K562 (cell line): Measurements from ENCODE around the gene TIMM23. TPM values are rescaled to one million over a fixed set of nuclear protein-coding genes. Genes with fewer than 3 reads are reported as not detected.

Source experiments
- ATAC-seq: fragments of 200-7000 bp; cut with Tn5 transposase; 3 replicates; pipeline ENCODE4 v1.9.1; 2020; ENCODE audit warnings: moderate library complexity
- BruUV-seq: library from RNA; stranded (reverse); fragments of 400-500 nt; replicated peaks from 2 replicates; lab custom pipeline; 2021; lab: Mats Ljungman, UMichigan
- CTCF ChIA-PET: fragments of 300-600 bp; formaldehyde crosslinking; extraction: SDS; loops from one replicate; lab custom pipeline; 2021; ENCODE audit warnings: low intra/inter-chr PET ratio; lab: Yijun Ruan, JAX
- POLR2A ChIA-PET: fragments of 300-600, 350-650 bp; sonication (Branson Sonifier 250); formaldehyde crosslinking; extraction: SDS; loops from one replicate; lab custom pipeline; 2021; ENCODE audit warnings: antibody characterized with exemption, inconsistent platforms; lab: Yijun Ruan, JAX
- DNase-seq, 4 experiments: peaks; one replicate each; pipeline versions ENCODE4 v3.0.0 to v3.0.0-alpha.2; 2011 to 2018; ENCODE audit warnings: low spot score in 3 of 4, mixed read lengths in 3 of 4; ENCODE audit errors: extremely low read depth in 1 of 4
- FAIRE-seq: peaks from 2 replicates; lab custom pipeline; 2011; peaks lifted over from hg19 to GRCh38; lab: Jason Lieb, UNC
- H2AFZ ChIP-seq: 2 replicates; pipeline ENCODE4 v1.6.0; 2011; ENCODE audit warnings: low read depth, low read length, control low read depth, inconsistent platforms
- H3K27ac ChIP-seq: fragments of 200-600 bp; 3 replicates; pipeline ENCODE4 v1.8.0; 2011; ENCODE audit warnings: low read depth, mild to moderate bottlenecking, control low read depth, inconsistent platforms, low read length, moderate library complexity, mixed read lengths; ENCODE audit errors: extremely low read depth
- H3K27me3 ChIP-seq, 2 experiments: fragments of 300-600 bp in 1 of 2; 2 replicates in 1 of 2; 3 replicates in 1 of 2; pipeline versions ENCODE4 v1.6.0 to v1.8.0; 2011; ENCODE audit warnings: inconsistent platforms in 2 of 2, low read length in 2 of 2, mild to moderate bottlenecking in 1 of 2, mixed read lengths in 1 of 2, moderate library complexity in 1 of 2; ENCODE audit not compliant: control insufficient read depth in 2 of 2, insufficient read depth in 2 of 2
- H3K36me3 ChIP-seq: fragments of 300-600 bp; 3 replicates; pipeline ENCODE4 v1.8.0; 2011; ENCODE audit warnings: mild to moderate bottlenecking, low read length, inconsistent platforms; ENCODE audit not compliant: control insufficient read depth, insufficient read depth
- H3K4me1 ChIP-seq, 2 experiments: fragments of 200-600 bp in 1 of 2; replicated peaks in 1 of 2; 2 replicates in 1 of 2; 3 replicates in 1 of 2; pipeline versions ENCODE4 v1.5.1 to v1.8.0; 2011; ENCODE audit warnings: inconsistent platforms in 2 of 2, low read length in 2 of 2, mild to moderate bottlenecking in 1 of 2, mixed read lengths in 1 of 2, moderate library complexity in 1 of 2; ENCODE audit not compliant: control insufficient read depth in 2 of 2, insufficient read depth in 2 of 2
- H3K4me2 ChIP-seq: 2 replicates; pipeline ENCODE4 v1.6.1; 2011; ENCODE audit warnings: low read length, control low read depth, inconsistent platforms, mixed read lengths; ENCODE audit not compliant: insufficient read depth
- H3K4me3 ChIP-seq: fragments of 200-600 bp; sonication (generic), shearing (Covaris generic); 2 replicates; pipeline ENCODE4 v1.5.1; 2016; ENCODE audit warnings: control low read depth, inconsistent platforms
- H3K79me2 ChIP-seq: fragments of 200-600 bp; 3 replicates; pipeline ENCODE4 v1.8.0; 2011; ENCODE audit warnings: low read length, inconsistent platforms; ENCODE audit not compliant: control insufficient read depth, insufficient read depth
- H3K9ac ChIP-seq, 2 experiments: 2 replicates each; pipeline versions ENCODE4 v1.6.0 to v1.6.1; 2011; ENCODE audit warnings: low read depth in 2 of 2, low read length in 2 of 2, control low read depth in 1 of 2, inconsistent platforms in 1 of 2, mild to moderate bottlenecking in 1 of 2, mixed read lengths in 1 of 2; ENCODE audit not compliant: insufficient read depth in 1 of 2
- H3K9me1 ChIP-seq: one replicate; pipeline ENCODE4 v1.6.0; 2011; ENCODE audit warnings: inconsistent platforms, mild to moderate bottlenecking, low read length, moderate library complexity; ENCODE audit not compliant: control insufficient read depth, insufficient read depth
- H3K9me3 ChIP-seq: replicated peaks from 2 replicates; pipeline ENCODE4 v1.5.1; 2011; ENCODE audit warnings: low read depth, low read length, inconsistent platforms; ENCODE audit not compliant: control insufficient read depth, insufficient read depth
- H4K20me1 ChIP-seq: replicated peaks from 2 replicates; pipeline ENCODE4 v1.6.1; 2011; ENCODE audit warnings: low read length, inconsistent platforms, mixed read lengths; ENCODE audit not compliant: control insufficient read depth, insufficient read depth
- ASH1L ChIP-seq: fragments of 450-650 bp; IDR thresholded peaks from 2 replicates; pipeline ENCODE4 v1.6.1; 2018; ENCODE audit warnings: borderline replicate concordance, mild to moderate bottlenecking, low read depth; ENCODE audit not compliant: partially characterized antibody
- CEBPG ChIP-seq, 3 experiments: fragments of 200-800 bp in 1 of 3; sonication (Bioruptor generic) in 1 of 3; sonication (generic) in 1 of 3; formaldehyde crosslinking in 1 of 3; IDR thresholded peaks in 2 of 3; conservative IDR thresholded peaks in 1 of 3; 2 replicates each; pipeline versions ENCODE4 v1.6.1 to v1.8.0; 2016 to 2022; ENCODE audit warnings: missing compliant biosample characterization in 2 of 3, missing genetic modification characterization in 2 of 3, mild to moderate bottlenecking in 1 of 3, missing genetic modification reagents in 1 of 3
- HLTF ChIP-seq: fragments of 450-650 bp; IDR thresholded peaks from 2 replicates; pipeline ENCODE4 v1.6.1; 2016
- HMG20A ChIP-seq: fragments of 450-650 bp; formaldehyde crosslinking; conservative IDR thresholded peaks from 2 replicates; pipeline ENCODE4 v1.4.0; 2020; ENCODE audit warnings: mild to moderate bottlenecking, mixed read lengths
- NBN ChIP-seq: fragments of 450-650 bp; IDR thresholded peaks from 2 replicates; pipeline ENCODE4 v1.6.1; 2016; ENCODE audit warnings: low read depth, mild to moderate bottlenecking
- NONO ChIP-seq, 2 experiments: fragments of 200-400 bp in 1 of 2; fragments of 450-650 bp in 1 of 2; formaldehyde crosslinking in 1 of 2; IDR thresholded peaks; 2 replicates each; pipeline ENCODE4 v1.6.1; 2017; ENCODE audit warnings: low read depth in 2 of 2, mild to moderate bottlenecking in 2 of 2, moderate library complexity in 2 of 2, low read length in 1 of 2
- NRF1 ChIP-seq, 2 experiments: fragments of 450-650 bp; IDR thresholded peaks in 1 of 2; conservative IDR thresholded peaks in 1 of 2; 2 replicates each; pipeline ENCODE4 v1.6.1; 2014; ENCODE audit warnings: mild to moderate bottlenecking in 2 of 2
- SMAD3 ChIP-seq: fragments of 450-650 bp; formaldehyde crosslinking; conservative IDR thresholded peaks from 2 replicates; pipeline ENCODE4 v1.4.0; 2020; ENCODE audit warnings: mild to moderate bottlenecking
- TAL1 ChIP-seq: fragments of 450-650 bp; IDR thresholded peaks from 2 replicates; pipeline ENCODE4 v1.6.1; 2016; ENCODE audit warnings: mild to moderate bottlenecking
- WGBS: fragments of 100-300 bp; shearing (Covaris generic); methylation state at CpG from one replicate; pipeline ENCODE4 v1.1.6; 2016; ENCODE audit warnings: low coverage, mixed read lengths; ENCODE audit not compliant: insufficient coverage; ENCODE audit errors: missing lambda C conversion rate; 5-methylcytosine and 5-hydroxymethylcytosine counted together
- in situ Hi-C: fragments of 300-500 bp; cut with MboI; formaldehyde crosslinking; loops from 4 replicates; pipeline ENCODE4 v1.15.0; 2018; ENCODE audit warnings: inconsistent platforms, mixed read lengths
- intact Hi-C: fragments of 100-400 bp; cut with micrococcal nuclease; formaldehyde crosslinking; loops from 2 replicates; pipeline ENCODE4 v1.14.2; 2022
- polyA plus RNA-seq, 8 experiments: library from polyadenylated mRNA; depleted of rRNA in 4 of 8; stranded (reverse) in 5 of 8; unstranded in 3 of 8; fragments of >200 nt; fragmentation: Nextera tagmentation in 2 of 8; fragmentation: Illumina TruSeq in 1 of 8; extraction: Ambion mirVana in 2 of 8; extraction: Trizol in 1 of 8; gene quantifications; 2 replicates each; pipeline versions ENCODE4 v1.2.1 to v1.2.3, GENCODE V29; 2011 to 2014; ENCODE audit warnings: inconsistent platforms in 1 of 8, missing spikeins in 1 of 8
- total RNA-seq, 7 experiments: library from RNA; depleted of rRNA in 6 of 7; stranded (reverse); fragments of >200 nt in 6 of 7; fragmentation: Illumina TruSeq in 2 of 7; extraction: Trizol in 2 of 7; gene quantifications; 2 replicates each; pipeline versions ENCODE4 v1.2.1 to v1.2.3, GENCODE V29; 2011 to 2021; ENCODE audit warnings: low replicate concordance in 1 of 7
- TF ChIP-seq, protein P1 (sequence below): fragments of 450-650 bp; formaldehyde crosslinking; IDR thresholded peaks from 2 replicates; pipeline ENCODE4 v1.4.0; 2020; ENCODE audit warnings: mild to moderate bottlenecking, moderate library complexity
- TF ChIP-seq, protein P2 (sequence below): sonication (generic); formaldehyde crosslinking; IDR thresholded peaks from 2 replicates; pipeline ENCODE4 v1.8.0; 2022; ENCODE audit warnings: mild to moderate bottlenecking, missing genetic modification reagents, borderline replicate concordance
- TF ChIP-seq, protein P3 (sequence below), 2 experiments: fragments of 450-650 bp; conservative IDR thresholded peaks; 2 replicates each; pipeline ENCODE4 v1.6.1; 2017; ENCODE audit warnings: mild to moderate bottlenecking in 2 of 2, moderate library complexity in 2 of 2
- TF ChIP-seq, protein P4 (sequence below): sonication (generic); formaldehyde crosslinking; IDR thresholded peaks from 2 replicates; pipeline ENCODE4 v1.8.0; 2022; ENCODE audit warnings: missing genetic modification reagents, mild to moderate bottlenecking, moderate library complexity, borderline replicate concordance

Gene TIMM23
- total and polyA plus RNA-seq, 9 of the 15 experiments (the other 6 are each of a cell fraction or from before 2014, with no cell fraction given): 148 to 280 (median 183) TPM

DNA sequence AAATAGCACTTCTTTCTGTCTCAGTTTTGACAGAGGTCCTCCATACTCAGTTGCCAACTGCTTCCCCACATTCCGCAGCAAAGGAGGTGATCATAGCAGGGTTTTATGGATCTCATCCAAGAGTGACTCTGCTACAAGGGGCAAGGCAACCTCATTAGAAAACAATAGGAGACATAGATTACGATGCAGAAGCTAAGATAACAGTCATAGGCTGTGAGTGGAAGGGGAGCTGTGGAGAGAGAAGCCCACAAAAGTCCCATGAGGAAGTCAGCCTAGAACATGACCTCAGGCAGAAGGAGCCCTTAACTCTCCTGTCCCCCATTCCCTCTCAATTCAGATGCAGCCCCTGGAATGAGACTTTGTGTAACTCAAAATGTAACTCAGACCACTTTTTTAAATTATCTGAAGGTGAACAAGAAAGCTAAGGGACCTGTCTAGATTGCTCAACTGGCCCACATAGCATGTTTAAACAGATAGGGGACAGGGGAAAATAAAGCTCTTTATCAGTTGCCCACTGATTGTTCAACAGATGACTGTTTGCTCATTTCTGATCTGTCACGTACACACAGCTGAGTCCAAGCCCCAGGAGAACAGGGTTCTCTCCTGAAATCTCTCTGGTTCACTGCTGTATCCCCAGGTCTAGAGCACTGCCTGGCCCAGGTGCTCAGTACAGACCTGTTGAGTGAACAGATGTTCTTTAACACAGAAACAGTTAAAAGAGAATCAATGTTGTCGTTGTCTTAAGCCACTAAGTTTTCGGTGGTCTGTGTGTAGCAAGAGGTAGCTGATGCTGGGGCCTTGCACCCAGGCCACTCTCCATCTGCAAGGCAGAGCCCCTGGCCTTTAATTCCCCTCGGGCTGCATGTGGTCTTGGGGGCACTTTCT, 59.6 kb downstream of the TIMM23 start:
- peak overlapping the region; percentile 58 for H3K4me2 ChIP-seq
- H3K9me3 ChIP-seq: no peaks in the 10 kb centered on the region
- FAIRE-seq: no peak
- H3K9ac ChIP-seq: peak overlapping the region; percentile 15 to 35; a peak in 3 of 4 replicates
- 0 out of 2 replicates have a peak, but pooled peaks cover 5% of the 10 kb centered on the region for H4K20me1 ChIP-seq
- H3K79me2 ChIP-seq: peaks cover 36% of the 10 kb centered on the region
- ATAC-seq: no peak; the same call in 1 of the 3 replicates
- 42% methylated on average over 6 of the region's 6 CpGs for WGBS
- in situ Hi-C loops (no loop called here), intact Hi-C loops (no loop called here)
- peaks cover 13% of the 10 kb centered on the region; the same call in 2 of the 3 replicates for H3K36me3 ChIP-seq
- BruUV-seq: no TSS peak
- no peak overlapping the region for H3K4me3 ChIP-seq
- POLR2A ChIA-PET: interaction anchor here (0.6 to 1.4 kb wide), 7 partner anchors 8 to 30 kb away, joined by 3 to 7 read pairs (median 4); no protein-coding TSS in a partner anchor
- DNase-seq: peak; percentile 40 to 68 (median 53)
- peak overlapping the region; percentile 69 for H3K27ac ChIP-seq
- H3K4me1 ChIP-seq: peaks cover 29 to 47% of the 10 kb centered on the region in 2 experiments
- H2AFZ ChIP-seq: peak overlapping the region; percentile 93
- H3K27me3 ChIP-seq: no peaks in the 10 kb centered on the region
- H3K9me1 ChIP-seq: peaks cover 3% of the 10 kb centered on the region
- CTCF ChIA-PET: no interaction called here
- TF ChIP-seq, protein P1, sequence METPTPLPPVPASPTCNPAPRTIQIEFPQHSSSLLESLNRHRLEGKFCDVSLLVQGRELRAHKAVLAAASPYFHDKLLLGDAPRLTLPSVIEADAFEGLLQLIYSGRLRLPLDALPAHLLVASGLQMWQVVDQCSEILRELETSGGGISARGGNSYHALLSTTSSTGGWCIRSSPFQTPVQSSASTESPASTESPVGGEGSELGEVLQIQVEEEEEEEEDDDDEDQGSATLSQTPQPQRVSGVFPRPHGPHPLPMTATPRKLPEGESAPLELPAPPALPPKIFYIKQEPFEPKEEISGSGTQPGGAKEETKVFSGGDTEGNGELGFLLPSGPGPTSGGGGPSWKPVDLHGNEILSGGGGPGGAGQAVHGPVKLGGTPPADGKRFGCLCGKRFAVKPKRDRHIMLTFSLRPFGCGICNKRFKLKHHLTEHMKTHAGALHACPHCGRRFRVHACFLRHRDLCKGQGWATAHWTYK: 0 out of 2 replicates have a peak, but pooled peaks have one; percentile 12
- TF ChIP-seq, protein P2, sequence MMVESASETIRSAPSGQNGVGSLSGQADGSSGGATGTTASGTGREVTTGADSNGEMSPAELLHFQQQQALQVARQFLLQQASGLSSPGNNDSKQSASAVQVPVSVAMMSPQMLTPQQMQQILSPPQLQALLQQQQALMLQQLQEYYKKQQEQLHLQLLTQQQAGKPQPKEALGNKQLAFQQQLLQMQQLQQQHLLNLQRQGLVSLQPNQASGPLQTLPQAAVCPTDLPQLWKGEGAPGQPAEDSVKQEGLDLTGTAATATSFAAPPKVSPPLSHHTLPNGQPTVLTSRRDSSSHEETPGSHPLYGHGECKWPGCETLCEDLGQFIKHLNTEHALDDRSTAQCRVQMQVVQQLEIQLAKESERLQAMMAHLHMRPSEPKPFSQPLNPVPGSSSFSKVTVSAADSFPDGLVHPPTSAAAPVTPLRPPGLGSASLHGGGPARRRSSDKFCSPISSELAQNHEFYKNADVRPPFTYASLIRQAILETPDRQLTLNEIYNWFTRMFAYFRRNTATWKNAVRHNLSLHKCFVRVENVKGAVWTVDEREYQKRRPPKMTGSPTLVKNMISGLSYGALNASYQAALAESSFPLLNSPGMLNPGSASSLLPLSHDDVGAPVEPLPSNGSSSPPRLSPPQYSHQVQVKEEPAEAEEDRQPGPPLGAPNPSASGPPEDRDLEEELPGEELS (CRISPR knock-in tag): 0 out of 2 replicates have a peak, but pooled peaks have one; percentile 45
- TF ChIP-seq ASH1L: no peak
- peak; percentile 74; the same call in 1 of the 2 replicates for TF ChIP-seq TAL1
- TF ChIP-seq, protein P3, sequence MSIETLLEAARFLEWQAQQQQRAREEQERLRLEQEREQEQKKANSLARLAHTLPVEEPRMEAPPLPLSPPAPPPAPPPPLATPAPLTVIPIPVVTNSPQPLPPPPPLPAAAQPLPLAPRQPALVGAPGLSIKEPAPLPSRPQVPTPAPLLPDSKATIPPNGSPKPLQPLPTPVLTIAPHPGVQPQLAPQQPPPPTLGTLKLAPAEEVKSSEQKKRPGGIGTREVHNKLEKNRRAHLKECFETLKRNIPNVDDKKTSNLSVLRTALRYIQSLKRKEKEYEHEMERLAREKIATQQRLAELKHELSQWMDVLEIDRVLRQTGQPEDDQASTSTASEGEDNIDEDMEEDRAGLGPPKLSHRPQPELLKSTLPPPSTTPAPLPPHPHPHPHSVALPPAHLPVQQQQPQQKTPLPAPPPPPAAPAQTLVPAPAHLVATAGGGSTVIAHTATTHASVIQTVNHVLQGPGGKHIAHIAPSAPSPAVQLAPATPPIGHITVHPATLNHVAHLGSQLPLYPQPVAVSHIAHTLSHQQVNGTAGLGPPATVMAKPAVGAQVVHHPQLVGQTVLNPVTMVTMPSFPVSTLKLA (conservative IDR thresholded peaks at IDR 0.05): peak in 1 of 2 experiments; percentile 24; a peak in 1 of 4 replicates
- TF ChIP-seq CEBPG (CRISPR knock-in tag; IDR thresholded peaks at IDR 0.05): no peak; the same call in 1 of the 2 replicates
- peak; percentile 30 to 67; a peak in 3 of 4 replicates for TF ChIP-seq CEBPG (tag; conservative IDR thresholded peaks at IDR 0.05 in 1 of 2, IDR thresholded peaks at IDR 0.05 in 1 of 2)
- 0 out of 2 replicates have a peak, but pooled peaks have one; percentile 23 for TF ChIP-seq NBN
- TF ChIP-seq NRF1 (conservative IDR thresholded peaks at IDR 0.05 in 1 of 2, IDR thresholded peaks at IDR 0.05 in 1 of 2): no peak
- no peak for TF ChIP-seq NONO (IDR thresholded peaks at IDR 0.05; ENCODE audit: low read depth in 2 of 2, low read length in 1 of 2)
- TF ChIP-seq SMAD3 (CRISPR knock-in tag): 0 out of 2 replicates have a peak, but pooled peaks have one; percentile 20
- TF ChIP-seq HMG20A (CRISPR knock-in tag): no peak
- no peak for TF ChIP-seq HLTF
- TF ChIP-seq, protein P4, sequence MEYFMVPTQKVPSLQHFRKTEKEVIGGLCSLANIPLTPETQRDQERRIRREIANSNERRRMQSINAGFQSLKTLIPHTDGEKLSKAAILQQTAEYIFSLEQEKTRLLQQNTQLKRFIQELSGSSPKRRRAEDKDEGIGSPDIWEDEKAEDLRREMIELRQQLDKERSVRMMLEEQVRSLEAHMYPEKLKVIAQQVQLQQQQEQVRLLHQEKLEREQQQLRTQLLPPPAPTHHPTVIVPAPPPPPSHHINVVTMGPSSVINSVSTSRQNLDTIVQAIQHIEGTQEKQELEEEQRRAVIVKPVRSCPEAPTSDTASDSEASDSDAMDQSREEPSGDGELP (CRISPR knock-in tag): peak; percentile 23; the same call in 1 of the 2 replicates
